ENCODE data around the gene ADGRD1. TPM values are rescaled to one million over a fixed set of nuclear protein-coding genes. Genes with fewer than 3 reads are reported as not detected.

The ADGRD1 gene
- total RNA-seq, 1 experiment from 2014 or later = 0.77 TPM

DNA sequence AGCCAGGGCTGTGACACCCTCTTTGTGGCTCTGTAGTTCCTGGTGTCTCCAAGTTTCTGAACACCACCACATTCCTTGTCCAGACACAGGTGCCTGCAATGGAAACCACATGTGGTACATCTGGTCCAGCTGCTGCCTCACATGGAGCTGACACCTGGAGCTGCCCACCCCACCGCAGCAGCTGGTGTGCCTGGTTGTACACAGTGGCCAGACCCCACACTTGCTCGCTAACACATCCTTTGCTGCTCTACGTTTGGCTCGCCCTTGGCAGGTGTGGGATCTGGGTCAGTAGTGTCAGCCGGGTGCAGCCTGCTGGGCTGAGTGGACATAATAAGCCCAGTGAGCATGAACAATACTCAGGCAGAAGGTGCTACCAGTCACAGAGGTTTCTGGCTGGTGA, 198.9 kb downstream of the ADGRD1 start:
- no peaks in the 10 kb centered on the region for H3K4me1 Mint-ChIP-seq
- DNase-seq (ENCODE audit: low spot score) (no peak), ATAC-seq (no peak)
- no peaks in the 10 kb centered on the region for H3K36me3 Mint-ChIP-seq
- no peak for TF ChIP-seq ZNF416 (CRISPR knock-in tag; IDR thresholded peaks at IDR 0.05)
- no peak for TF ChIP-seq CREB1 (CRISPR knock-in tag; IDR thresholded peaks at IDR 0.05)
- no peak for TF ChIP-seq CTCF (IDR thresholded peaks at IDR 0.05)
- no peak for TF ChIP-seq MLX (CRISPR knock-in tag; IDR thresholded peaks at IDR 0.05)
- TF ChIP-seq ZNF138 (CRISPR knock-in tag; conservative IDR thresholded peaks at IDR 0.05) = no peak
- TF ChIP-seq, protein P1, sequence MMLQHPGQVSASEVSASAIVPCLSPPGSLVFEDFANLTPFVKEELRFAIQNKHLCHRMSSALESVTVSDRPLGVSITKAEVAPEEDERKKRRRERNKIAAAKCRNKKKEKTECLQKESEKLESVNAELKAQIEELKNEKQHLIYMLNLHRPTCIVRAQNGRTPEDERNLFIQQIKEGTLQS (CRISPR knock-in tag; conservative IDR thresholded peaks at IDR 0.05) = no peak
- no peak for TF ChIP-seq SP1 (CRISPR knock-in tag; conservative IDR thresholded peaks at IDR 0.05)
- TF ChIP-seq MXD4 (CRISPR knock-in tag; IDR thresholded peaks at IDR 0.05; ENCODE audit: borderline replicate concordance) = no peak
- no peak for TF ChIP-seq ERG (CRISPR knock-in tag; IDR thresholded peaks at IDR 0.05)
- TF ChIP-seq JAZF1 (CRISPR knock-in tag; IDR thresholded peaks at IDR 0.05) = no peak
- no peak for TF ChIP-seq ZNF512 (CRISPR knock-in tag; IDR thresholded peaks at IDR 0.05; ENCODE audit: borderline replicate concordance)
- TF ChIP-seq GABPB1 (CRISPR knock-in tag; IDR thresholded peaks at IDR 0.05) = no peak
- TF ChIP-seq, protein P2, sequence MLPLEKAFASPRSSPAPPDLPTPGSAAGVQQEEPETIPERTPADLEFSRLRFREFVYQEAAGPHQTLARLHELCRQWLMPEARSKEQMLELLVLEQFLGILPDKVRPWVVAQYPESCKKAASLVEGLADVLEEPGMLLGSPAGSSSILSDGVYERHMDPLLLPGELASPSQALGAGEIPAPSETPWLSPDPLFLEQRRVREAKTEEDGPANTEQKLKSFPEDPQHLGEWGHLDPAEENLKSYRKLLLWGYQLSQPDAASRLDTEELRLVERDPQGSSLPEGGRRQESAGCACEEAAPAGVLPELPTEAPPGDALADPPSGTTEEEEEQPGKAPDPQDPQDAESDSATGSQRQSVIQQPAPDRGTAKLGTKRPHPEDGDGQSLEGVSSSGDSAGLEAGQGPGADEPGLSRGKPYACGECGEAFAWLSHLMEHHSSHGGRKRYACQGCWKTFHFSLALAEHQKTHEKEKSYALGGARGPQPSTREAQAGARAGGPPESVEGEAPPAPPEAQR (CRISPR knock-in tag; IDR thresholded peaks at IDR 0.05) = no peak
- TF ChIP-seq ATF1 (CRISPR knock-in tag; IDR thresholded peaks at IDR 0.05) = no peak
- TF ChIP-seq NR2C2 (CRISPR knock-in tag; IDR thresholded peaks at IDR 0.05) = no peak
- TF ChIP-seq ZNF532 (CRISPR knock-in tag; IDR thresholded peaks at IDR 0.05; ENCODE audit: borderline replicate concordance) = no peak
- 0 out of 2 replicates have a peak, but pooled peaks cover 3% of the 10 kb centered on the region for H3K27me3 Mint-ChIP-seq (ENCODE audit: low read depth)
- ChIA-PET POLR2A (interaction anchor here (0.6 kb wide), 2 partner anchors 335 to 471 kb away, joined by 5 to 6 read pairs; no protein-coding TSS in a partner anchor), CTCF (interaction anchor here (3.1 kb wide), 1 partner anchor 20 kb away, joined by 11 read pairs; no protein-coding TSS in a partner anchor)
- no peak overlapping the region for H3K4me3 Mint-ChIP-seq
- H3K27ac Mint-ChIP-seq = no peak overlapping the region
- H3K9me3 Mint-ChIP-seq = peaks cover 6% of the 10 kb centered on the region; the same call in 1 of the 2 replicates

Measured in WTC11 (cell line).